A549 treated with AZD9567 at 1 μM for 4 hours (cell line): Measurements from ENCODE around the gene FCGBP. TPM values are rescaled to one million over a fixed set of nuclear protein-coding genes. Genes with fewer than 3 reads are reported as not detected.

ENCODE experiments used
- total RNA-seq: library from RNA; stranded (reverse); fragments of 200-300 nt; extraction: Qiagen RNA extraction; gene quantifications from 5 replicates; pipeline ENCODE4 v1.2.3, GENCODE V29; 2022; ENCODE audit not compliant: insufficient read depth

Gene FCGBP
- total RNA-seq = 0.69 to 1.2 TPM (median 0.86 TPM) in 5 replicates

DNA sequence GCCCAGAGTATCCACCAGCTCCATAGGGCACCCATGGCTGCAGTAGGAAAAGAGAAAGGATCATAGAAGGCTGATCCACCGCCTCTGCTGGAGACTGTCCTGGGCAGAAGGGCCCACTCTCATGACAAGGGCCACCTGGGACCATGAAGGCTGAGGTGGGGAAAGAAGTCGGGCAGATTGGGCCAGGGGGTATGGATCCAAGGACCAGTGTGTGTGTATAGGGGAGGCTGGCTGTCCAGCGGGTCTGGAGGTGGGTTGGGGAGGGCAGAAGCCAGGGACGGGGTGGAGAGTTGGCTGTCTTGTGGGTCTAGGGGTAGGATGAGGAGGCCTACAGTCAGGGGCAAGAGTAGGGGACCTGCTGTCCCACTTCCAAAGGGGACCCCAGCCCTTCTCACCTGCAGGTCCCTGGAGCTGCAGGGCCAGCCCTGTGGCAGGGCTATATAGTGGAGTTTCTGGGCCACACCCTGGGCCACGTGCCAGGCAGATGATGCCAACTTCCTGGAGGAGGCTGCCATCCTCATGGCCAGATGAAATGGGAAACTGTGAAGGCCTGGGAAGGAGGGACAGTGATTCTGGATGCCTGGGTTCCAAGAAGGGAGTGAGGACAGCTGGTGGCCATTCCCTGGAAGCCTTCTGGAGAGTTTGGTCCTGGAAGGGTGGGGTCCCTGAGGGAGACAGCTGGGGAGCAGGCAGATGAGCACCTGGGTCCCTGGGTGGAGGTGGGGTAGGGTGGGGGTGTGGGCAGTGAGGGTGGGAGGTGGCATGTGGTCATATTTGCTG, at the start of gene FCGBP:
Gene FCGBP (minus strand): TSS at position 51 of the 780 bp plus-strand sequence.

GRCh38 chr19:39970675-39971379, 36.4 kb upstream of the FCGBP start, which contains the start of gene PSMC4:
TSS of gene PSMC4 (plus strand) at chr19:39971165. CDS start at chr19:39971203, 38 bp downstream.

Other genes with a start within 250 kb of the FCGBP start
- gene LGALS14, start 230.2 kb downstream of the FCGBP start, total RNA-seq = not detected in 5 replicates
- not detected in 5 replicates for gene CLC, start 196.6 kb downstream of the FCGBP start, total RNA-seq
- not detected in 5 replicates for gene LEUTX, start 155.8 kb downstream of the FCGBP start, total RNA-seq
- gene DYRK1B, start 100.5 kb downstream of the FCGBP start, total RNA-seq = 12.6 to 21.5 TPM (median 21.4 TPM) in 5 replicates
- 671 to 741 TPM (median 735 TPM) in 5 replicates for gene FBL, start 88.3 kb downstream of the FCGBP start, total RNA-seq
- gene PSMC4, start 36.5 kb upstream of the FCGBP start, total RNA-seq = 252 to 298 TPM (median 272 TPM) in 5 replicates
- gene ZNF546, start 62.4 kb upstream of the FCGBP start, total RNA-seq = 1.4 to 2.2 TPM (median 1.6 TPM) in 5 replicates
- 2.6 to 6.4 TPM (median 4.8 TPM) in 5 replicates for gene ZNF780B, start 121.6 kb upstream of the FCGBP start, total RNA-seq
- 26.1 to 36.4 TPM (median 29.9 TPM) in 5 replicates for gene ZNF780A, start 156.3 kb upstream of the FCGBP start, total RNA-seq